Activated T-cell treated with anti-CD3 and anti-CD28 coated beads for 1 hour (primary cell): ENCODE results near the gene NHS.

Source experiments
- DNase-seq: peaks from one replicate; pipeline ENCODE4 v3.0.0-alpha.2; 2020; ENCODE audit warnings: low read depth

Gene NHS

DNA sequence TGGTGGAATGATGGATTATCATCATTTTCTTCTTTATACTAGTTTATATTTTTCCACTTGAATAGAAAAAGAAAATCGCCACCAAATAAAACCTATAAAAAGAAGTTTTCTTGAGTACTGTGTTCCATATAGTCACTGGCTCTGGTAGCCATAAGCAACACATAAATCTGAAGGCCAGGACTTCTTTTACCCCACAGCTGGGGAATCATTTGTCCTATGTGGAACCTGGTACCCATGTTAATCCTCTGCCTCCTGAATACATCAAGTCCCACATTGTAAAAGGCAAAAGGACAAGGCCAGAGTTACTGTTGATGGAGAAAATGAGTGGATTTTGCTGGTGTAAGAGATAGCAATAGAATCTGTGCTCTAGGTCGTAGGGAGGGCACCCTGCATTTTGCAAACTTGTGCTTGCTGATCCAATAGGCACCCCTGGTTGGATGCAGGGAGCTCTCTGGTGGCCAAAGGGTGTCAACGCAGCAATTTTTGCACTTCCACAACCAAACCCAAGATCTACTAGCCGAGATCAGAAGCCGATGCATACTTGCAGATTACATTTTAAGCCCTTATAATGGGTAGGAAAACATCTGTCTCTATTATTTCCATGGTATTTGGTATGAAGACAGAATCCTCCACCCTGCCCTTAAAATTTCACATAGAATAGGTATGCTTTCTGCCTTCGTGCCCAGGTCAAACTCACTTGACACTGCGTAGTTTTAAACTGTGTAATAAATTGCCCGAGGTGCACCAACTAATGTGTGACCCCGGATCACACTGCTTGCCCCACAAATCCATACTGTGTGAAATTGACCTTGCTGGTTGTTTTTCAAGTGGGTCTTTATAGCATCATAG, 216.1 kb downstream of the NHS start:
- DNase-seq = no peak

DNA sequence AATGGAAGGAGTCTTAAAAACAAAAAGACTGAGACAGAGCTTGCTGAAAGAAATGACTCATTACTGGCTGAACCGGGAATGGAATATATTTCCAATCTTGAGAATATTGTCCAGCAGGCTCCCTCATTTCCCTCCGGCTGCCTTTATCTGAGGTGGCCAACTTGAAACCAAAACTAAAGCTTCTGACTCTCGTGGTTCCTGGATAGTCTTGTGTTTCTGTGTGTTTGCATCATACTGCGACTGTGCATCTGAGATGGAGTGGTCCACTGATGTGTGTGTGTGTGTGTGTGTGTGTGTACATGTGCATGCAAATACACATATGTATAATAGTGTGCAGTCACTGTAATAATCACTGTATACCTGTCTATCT, 216.7 kb downstream of the NHS start:
- no peak for DNase-seq

DNA sequence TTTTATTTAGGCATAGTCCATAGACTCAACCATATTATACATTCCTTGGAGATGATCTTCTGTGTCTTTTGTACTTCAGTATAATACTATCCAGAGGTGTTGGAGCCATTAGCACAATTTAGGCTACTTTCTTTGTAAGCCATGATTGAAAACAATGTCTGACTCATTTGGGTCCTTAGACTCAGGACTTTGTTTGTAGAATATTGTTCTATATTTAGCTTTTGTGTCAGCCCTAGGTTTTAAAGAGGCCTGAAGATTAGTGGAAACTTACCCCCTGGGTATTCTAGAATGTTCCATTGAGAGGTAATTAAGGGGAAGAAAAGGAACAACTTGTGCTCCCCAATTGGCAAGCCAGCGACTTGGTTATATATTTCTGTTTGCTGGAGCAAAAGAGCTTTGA, 217.1 kb downstream of the NHS start:
- no peak for DNase-seq

DNA sequence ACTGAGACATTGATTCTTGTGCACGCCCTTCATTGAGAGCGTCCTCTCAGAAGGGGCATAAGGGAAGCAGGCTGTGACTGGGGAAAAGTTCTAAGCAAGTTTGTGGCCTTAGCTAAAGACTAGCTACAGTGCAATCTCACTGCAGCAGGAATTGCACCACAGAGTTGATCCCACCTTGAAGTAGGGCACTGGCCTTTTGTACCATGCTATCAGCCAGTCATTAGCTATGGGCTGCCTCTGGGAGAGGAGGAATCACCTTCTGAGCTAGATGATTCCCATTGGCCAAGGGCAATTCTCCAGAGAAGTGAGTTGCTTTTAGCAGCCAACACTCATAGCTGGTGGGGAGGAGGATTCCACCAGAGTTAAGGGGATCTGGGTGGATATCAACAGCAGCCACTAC, 219.7 kb downstream of the NHS start:
- no peak for DNase-seq

DNA sequence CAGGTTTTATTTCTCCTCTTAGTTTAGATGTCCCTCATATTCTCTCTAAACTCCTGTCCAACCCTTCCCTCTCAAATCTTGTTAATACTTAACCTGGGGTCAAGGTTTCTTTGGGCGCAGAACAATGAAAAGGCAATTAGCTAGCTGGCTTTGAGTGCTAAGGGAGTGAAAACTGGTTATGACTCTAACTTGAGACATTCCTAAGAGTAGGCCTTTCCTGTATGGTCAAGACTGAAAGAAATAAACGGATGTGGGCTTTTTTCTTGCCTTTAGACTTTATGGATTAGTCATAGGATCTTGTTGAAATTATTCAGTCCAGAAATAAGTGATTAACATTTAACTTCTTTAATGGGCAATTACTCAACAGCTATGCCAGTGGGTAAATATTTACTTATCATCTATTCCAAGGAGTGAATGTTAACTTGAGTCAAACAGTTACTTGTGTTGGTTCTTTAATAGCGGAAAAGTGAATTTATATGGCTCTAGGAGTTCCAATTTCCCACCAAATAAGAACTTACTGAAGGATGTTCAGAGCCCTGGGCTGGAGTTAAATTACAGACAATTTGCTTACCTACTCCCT, 220.5 kb downstream of the NHS start:
- DNase-seq = no peak

DNA sequence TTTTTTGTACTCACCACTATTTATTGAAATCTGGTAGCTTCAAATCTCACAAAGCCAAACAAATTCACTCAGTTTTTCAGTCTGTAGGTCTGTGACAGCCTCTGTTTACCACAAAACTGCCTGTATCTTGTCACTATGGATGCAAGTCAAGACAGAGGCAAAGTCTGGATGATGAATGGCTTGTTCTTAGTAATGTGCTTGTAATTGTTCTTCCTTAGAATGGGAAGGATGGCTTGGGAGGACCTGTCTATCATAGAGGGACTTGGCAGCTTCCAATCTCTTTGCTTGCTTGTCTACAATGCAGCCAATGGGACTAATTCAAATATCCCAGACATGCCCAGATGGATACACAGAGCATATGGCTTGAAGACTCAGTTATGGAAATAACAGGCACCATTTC, 221.1 kb downstream of the NHS start:
- no peak for DNase-seq

DNA sequence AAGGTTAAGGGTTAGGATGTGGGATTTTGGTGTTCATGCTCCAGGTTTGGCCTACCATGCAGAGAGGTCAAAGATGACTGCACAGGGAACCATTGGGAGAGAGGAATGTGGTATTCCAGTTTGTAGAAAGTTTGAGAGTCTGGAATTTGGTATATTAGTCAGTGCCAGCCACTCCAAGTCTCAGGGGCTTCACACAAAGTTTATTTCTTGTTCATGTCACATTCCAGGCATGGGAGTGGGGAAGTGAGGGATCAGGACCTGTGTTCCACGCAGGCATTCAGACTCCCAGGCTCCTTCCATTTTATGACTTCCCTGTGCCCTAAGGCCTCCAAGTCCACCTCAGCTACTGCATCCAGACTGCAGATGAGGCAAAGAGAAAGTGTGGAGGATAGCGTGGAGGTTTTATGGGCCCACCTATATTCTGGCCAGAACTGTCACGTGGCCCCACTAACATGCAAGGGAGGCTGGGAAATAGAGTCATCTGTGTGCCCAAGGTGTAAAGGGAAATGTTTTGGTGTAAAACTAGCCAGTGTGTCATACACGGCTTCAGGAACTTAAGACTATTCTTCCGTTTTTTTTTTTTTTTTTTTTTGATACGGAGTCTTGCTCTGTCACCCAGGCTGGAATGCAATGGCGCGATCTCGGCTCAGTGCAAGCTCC, 221.7 kb downstream of the NHS start:
- DNase-seq = no peak

DNA sequence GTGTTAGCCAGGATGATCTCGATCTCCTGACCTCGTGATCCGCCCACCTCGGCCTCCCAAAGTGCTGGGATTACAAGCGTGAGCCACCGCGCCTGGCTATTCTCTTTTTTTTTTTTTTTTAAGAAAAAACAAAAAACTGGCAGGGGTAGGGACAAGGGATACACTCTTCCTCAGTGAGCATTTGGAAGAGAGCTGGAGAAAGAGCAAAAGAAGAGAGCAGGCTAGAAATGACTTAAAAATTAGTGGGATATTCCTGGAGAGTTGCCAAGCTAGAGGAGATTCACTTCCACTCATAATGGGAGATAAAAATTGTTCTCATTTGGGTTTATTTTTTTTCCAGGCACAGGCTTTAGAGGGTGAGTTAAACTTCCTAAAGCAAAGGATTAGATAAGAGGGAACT, 222.3 kb downstream of the NHS start:
- no peak for DNase-seq

DNA sequence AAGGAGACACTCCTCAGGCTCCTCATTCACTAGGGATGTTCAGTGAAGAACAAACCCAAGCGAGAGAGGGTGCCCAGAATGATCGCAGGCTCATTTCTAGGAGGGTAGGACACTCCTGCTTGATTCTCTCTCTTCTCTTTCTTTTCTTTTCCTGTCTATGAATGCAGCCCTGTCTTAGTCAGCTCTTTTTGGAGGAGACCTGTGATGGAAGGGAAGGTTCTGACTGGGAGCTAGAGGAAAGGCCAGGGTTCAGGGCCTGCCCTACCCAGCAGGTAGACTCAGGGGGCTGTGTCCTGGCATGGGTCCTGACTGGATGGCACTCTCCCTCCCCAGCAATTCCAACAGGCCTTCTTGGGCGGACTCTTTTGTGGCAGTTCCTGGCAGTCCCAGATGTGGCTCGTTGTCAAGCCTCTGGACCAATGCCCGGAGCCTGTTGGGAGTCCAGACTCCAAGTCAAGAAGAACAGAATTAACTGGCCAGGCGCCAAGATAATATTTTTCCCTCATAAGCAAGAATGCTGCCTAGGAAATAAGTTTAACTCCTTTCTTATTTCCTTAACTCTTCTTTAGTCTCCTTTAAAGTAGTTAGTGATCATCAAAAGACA, 222.9 kb downstream of the NHS start:
- no peak for DNase-seq

DNA sequence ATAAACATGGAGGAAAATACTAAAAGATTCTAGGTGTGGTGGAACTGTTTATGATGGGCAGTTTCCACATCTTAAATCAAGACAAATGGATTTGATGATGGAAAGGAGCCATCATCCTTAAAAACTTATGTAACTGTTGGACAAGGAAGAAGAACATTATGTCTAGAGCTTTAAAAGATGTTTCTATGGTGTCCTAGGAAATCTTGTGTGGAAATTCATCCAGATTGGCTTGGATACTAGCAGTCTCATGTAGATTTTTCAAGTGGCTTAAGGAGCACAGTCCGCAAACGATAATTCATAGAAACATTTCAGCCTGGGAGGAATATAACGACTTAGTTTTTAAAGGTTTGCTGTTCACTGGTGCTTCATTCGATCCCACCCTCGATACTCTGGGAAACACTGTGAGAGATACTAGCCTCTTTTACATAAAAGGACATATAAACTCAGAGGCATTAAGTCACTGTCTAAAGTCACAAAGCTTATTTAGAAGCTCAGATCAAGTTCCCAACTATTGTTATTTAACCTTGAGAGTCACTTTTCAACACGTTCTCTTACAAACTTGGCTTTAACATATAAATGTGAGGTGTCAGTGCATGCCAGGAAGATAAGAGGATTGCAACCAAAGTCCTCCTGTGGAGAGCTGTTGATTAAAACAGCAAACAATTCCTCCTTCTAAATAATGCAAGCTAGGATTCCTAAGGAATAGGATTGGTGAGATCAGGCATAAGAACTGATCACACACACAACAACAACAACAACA, 226.6 kb downstream of the NHS start:
- no peak for DNase-seq

DNA sequence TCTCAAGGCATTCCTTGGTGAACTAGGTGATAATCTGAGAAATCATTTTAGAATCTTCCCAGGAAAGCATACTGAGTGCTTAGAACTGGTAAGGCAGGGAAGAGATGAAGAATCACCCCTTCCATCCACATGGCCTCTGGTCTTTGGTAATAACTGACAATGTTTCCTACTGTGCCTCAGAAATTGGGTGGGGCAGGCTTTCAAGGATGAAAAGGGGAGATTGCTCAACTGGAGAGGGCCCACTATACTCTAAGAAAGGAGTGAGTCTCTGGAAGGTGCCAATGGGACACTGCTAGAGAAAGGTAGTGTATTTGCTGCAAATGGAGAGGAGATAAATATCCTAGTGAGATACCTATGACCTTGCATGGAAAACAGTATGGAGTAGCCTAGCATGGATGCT, 227.2 kb downstream of the NHS start:
- no peak for DNase-seq

DNA sequence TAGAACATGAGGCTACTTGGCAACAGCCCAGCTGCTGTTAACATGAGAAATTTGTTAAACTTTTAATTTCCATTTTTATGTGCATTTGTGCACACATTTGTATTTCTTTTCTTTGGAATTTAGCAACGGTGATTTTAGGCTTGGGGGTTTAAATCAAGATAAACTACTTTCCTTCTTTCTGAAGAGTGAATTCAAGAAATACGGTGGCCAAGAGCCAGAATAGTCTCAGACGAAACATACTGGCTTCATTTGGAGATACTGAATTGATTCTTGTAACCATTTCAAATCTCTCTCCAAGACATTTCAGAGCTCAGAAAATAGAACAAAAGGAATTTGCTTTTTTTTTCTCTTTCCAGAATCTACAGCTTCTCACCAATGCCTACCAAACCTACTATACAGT, 228.2 kb downstream of the NHS start:
- no peak for DNase-seq

DNA sequence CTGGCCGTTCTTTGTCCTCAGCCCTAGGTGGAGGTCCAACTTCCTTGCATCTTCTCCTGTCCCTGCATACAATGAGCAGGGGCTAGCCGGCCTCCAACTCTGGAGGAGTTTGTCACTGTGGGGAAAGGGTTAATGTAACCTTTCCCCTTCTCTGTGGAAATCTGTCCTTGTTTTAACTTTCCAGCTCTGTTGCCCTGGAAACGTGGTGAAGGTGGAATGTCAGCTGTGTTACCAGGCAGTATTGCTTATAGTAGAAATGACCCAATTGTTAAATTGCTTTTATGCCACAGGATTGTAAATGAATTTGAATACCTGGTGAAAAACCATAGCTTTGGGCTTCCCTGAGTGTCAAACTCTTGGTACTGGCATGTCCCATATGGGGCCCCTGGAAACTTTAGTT, 230.7 kb downstream of the NHS start:
- no peak for DNase-seq

DNA sequence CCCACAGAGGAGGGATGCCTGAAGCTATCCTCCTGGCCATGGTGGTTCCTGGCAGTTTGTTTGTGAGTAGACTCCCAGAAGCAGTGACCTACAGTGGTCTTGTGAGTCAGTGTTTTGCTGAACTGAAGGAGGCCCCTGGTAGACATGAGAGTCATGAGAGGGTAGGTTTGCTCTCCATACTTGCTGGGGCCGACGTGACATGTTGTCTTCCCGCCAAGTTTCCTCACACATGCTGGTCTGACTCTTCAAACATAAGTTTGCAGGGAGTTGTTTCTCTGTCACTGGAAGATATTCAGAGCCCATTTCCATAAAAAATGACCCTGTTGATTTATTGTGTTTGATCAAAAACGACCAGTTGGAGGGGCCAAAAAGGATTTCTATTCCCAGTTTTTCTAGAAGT, 231.2 kb downstream of the NHS start:
- no peak for DNase-seq

DNA sequence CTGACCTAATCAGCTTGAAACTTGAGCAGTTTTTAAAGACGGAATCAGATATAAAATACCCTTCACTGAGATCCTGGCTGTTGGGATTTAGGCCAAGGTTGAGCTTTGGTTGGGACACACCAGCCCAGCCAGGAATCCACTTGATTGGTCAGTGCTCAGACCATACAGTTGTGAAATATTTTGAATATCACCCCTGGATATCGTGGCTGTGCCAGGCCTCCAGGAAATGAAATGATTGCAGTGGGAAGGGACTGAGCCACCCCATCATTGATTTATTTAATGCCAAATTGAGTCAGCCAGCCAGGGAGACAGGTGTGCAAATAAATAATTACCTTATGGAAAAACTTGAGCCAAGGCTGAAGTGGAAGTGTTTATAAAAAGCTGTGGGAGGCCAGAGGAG, 233.9 kb downstream of the NHS start:
- DNase-seq = no peak

DNA sequence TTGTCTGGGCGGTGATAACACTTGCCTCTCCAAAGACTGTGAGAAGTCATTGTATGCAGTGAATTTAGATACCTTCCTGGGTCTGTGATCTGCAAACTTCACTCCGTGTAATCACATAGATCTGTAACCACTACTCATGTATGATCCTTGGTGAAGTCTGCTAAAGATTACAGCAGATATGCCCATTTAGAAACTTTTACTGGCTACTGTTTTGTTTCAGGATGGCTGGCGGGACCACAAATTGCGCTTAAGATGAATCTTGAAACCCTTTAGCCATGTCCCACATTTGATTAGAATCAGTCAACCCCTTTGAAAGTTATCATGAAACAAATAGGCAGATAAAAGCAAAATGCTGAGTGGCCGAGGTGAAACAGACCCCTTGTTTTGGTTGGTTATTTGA, 235.8 kb downstream of the NHS start:
- DNase-seq = no peak

DNA sequence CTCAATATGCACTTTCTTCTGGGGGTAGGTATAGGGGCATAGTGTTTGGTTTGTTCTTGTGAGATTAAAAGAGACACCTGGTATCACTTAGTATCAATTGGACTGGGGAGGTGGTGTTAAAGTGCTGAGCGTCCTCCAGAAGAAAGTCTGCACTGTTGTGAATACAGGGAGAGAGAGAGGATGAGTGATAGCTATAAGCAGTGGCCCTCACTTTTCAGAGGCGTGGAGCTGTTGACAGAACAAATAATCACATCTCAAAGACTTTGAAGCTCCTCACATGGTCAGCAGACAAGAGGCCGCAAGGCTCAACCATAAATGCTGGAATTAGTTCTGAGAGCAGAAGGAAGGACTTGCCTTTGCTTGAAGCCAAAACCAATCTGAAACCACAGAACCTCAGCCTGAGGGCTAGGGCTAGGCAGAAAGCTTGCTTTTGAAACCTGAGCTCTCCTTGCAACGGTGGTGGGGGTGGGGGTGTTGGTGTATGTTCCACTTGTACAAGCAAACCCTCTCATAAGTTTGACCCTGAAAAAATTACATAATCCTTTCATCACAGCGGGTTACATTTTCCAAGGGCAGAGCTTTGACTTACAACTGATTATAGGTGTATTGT, 239.1 kb downstream of the NHS start:
- DNase-seq = no peak

DNA sequence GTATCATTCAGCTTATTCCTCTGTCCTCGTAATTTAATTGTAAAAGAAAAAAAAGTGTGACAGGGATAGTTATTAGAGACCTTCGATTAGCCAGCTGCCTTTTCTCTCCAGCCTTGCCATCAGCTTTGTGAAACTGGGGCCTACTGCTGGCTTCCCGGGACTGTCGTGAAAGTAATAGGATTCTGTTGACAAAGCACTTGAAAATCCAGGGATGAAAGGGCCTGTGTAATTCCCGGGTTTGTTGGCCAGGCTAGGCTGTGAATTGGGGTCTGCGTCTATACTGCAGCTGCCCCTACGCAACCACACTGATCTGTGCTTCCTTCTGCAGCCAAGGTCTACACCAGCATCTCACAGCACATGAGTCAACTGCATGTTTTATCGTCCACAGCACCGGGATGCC, 241.9 kb downstream of the NHS start:
- DNase-seq = no peak

DNA sequence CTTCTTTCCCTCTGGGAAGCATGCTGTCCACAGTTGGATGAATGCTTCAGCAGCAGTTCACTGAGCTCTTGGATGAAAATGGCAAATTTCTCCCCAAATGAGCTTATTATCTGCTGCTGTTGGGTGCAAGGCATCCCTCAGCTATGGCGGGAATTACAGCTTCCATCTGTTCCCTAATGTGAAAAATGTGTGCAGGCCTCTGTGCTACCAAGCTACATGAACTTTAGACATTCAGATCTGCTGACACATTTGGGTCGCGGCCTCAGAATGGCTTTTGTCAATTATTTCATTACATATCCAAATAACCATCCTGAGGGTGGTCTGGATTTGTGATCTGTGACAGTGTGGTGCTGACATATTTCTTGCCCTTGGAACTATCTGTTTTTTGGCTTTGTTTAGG, 242.8 kb downstream of the NHS start:
- no peak for DNase-seq

DNA sequence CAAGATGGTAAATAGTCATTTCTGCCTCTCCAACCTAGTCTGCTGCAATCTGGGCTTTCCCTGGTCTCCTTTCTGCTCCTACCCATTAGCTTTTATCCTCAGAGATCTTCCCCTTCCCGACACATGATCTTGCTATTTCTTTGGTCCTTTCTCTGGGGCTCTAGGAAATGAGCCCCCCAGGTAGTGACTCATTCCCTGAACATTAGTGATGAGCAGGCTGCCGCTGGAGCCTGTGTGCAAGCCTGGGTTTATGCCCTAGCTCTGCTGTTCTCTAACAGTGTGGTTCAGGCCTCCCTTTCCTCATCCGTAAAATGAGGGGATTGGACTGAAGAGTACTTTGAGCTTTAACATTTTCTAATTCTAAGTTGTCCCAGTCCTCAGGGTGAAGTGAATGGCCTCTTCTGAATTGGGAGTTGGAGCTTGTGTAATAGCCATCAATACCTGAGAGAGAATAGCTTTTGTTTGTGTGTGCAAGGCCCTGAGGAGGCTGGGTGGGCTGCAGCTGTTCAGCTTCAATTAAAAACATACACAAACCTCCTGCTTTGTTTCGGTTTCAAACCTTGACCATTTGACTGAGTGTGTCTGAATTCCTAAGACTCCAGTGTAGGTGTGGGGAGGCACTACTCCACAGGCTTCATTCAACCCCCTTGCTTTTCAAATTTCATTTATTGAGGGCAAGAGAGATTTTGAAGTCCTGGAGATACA, 246.7 kb downstream of the NHS start:
- DNase-seq = no peak

DNA sequence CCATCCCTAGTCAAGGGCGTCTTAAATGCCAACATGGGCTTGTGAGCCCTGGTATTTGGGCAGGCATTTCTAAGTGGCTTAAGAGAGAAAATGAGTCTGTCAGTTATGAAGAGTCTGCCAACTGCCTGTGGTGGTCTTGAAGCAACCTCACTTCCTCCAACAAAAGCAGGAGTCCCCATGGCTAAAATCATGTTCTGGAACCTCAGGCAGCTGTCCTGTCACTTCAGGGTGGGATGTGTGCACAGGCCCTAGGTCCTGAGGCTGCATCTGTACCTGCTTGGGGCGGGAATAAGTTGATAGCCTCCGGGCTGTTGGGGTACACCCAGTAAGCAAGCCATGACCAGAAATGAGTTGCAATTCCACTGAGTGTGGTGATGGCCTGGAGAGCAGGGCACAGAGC, 247.3 kb downstream of the NHS start:
- no peak for DNase-seq
